Jurkat, Clone E6-1 (cell line): ENCODE data around the gene PMM1. TPM values are rescaled to one million over a fixed set of nuclear protein-coding genes. Genes with fewer than 3 reads are reported as not detected.
"Not testable (repeated sequence)": the region's sequence is repeated elsewhere in the genome, so short reads cannot be mapped to it uniquely, and the experiment has no call there.

Experiments used
- DNase-seq: peaks from one replicate; pipeline ENCODE4 v3.0.0-alpha.2; 2011; ENCODE audit warnings: low read depth, low spot score
- H3K4me3 ChIP-seq: 2 replicates; pipeline ENCODE4 v1.5.1; 2011; ENCODE audit warnings: mild to moderate bottlenecking, low read length, control low read depth, moderate library complexity
- polyA plus RNA-seq: library from polyadenylated mRNA; unstranded; fragments of >200 nt; gene quantifications from one replicate; pipeline ENCODE4 v1.2.1, GENCODE V29; 2012; ENCODE audit warnings: missing spikeins; ENCODE audit not compliant: insufficient read length, insufficient read depth

PMM1 gene
- 34.2 TPM for polyA plus RNA-seq

- H3K4me3 ChIP-seq: peak within 1 kb of the TSS; percentile 85
- DNase-seq: peak; percentile 99
These were observed at the start of gene PMM1 for GRCh38 chr22:41589391-41590241. PMM1 (minus strand) TSS chr22:41589840; CDS start chr22:41589805, 35 bp downstream.

DNA sequence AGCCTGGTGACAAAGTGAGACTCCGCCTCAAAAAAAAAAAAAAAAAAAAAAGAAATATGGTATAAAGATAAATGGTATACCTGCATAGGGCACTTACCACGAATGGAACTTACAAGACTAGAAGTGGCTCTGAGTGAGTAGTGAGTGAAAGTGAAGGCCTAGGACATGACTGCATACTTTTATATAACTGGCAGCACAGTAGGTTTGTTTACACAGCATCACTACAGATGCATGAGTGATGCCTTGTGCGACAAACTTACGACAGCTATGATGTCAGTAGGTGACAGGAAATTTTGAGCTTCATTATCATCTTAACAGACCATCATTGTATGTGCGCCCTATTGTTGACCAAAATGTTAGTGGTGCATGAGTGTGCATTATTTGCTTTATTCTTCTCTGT, 49.1 kb upstream of the PMM1 start:
- DNase-seq: no peak
- no peak overlapping the region for H3K4me3 ChIP-seq

DNA sequence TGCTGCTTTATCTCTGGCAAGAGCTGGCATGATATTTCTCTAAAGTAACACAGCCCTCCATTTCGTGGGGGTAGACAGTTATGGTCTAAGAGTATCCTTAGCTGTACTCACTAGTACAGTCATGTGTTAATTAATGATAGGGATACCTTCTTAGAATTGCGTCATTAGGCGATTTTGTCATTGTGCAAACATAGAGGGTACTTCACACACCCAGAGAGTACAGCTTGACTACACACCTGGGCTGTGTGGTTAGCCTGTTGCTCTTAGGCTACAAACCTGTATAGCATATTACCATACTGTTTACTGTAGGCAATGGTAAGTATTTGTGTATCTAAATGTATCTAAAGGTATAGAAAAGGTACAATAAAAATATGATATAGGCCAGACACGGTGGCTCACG, 48.5 kb upstream of the PMM1 start:
- DNase-seq: no peak
- no peak overlapping the region for H3K4me3 ChIP-seq

- DNase-seq, H3K4me3 ChIP-seq: not testable (repeated sequence)
These were observed 48.0 kb upstream of the PMM1 start for GRCh38 chr22:41637623-41638022.

GRCh38 chr22:41636467-41636866, 46.8 kb upstream of the PMM1 start:
- no peak overlapping the region for H3K4me3 ChIP-seq
- no peak for DNase-seq

GRCh38 chr22:41634610-41635009, 45.0 kb upstream of the PMM1 start:
- H3K4me3 ChIP-seq, DNase-seq: not testable (repeated sequence)

GRCh38 chr22:41631615-41632014, 42.0 kb upstream of the PMM1 start:
- DNase-seq, H3K4me3 ChIP-seq: not testable (repeated sequence)

GRCh38 chr22:41631115-41631514, 41.5 kb upstream of the PMM1 start:
- not testable (repeated sequence) for DNase-seq, H3K4me3 ChIP-seq

GRCh38 chr22:41625577-41625976, 35.9 kb upstream of the PMM1 start:
- no peak for DNase-seq
- H3K4me3 ChIP-seq: no peak overlapping the region

- DNase-seq: no peak
- H3K4me3 ChIP-seq: peak overlapping the region; percentile 96
These were observed 32.2 kb upstream of the PMM1 start for GRCh38 chr22:41621911-41622179.

DNA sequence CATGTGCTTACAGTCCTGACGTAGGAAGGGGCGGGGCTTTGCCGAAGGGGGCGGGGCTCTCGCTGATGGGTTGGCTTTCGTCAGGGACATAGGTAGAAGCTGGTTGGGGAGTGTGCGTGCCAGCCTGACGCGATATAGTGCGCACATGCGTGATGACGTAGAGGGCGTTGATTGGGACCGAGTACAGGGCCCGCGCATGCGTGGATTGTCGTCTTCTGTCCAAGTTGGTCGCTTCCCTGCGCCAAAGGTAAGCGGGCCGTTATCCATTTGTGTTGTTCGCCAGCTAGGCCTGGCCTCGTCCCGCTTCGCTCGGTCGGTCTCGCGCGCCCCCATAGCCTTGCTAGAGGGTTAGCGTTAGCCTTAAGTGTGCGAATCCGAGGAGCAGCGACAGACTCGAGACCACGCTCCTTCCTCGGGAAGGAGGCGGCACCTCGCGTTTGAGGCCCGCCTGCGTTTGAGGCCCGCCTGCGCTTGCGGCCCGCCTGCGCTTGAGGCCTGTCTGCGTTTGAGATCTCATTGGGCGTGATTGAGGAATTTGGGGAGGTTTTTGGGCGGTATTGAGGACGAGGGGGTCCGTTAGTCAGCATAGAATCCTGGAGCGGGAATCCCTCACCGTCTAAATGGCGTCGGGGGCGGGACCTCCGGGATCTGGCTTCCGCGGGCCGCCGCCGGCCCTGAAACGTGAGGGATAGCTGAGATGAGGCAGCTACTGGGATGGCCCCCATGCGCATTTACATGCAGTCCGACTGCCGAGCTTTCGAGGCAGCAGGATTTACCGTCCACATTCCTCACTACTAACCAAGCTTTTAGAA, 31.7 kb upstream of the PMM1 start, which contains the start of gene XRCC6:
Gene XRCC6, plus strand, starts transcription at position 197 of the 812 bp plus-strand sequence. CDS start 710 bp downstream, outside the sequence.
- peak within 1 kb of the TSS; percentile 96 for H3K4me3 ChIP-seq
- peak; percentile 100 for DNase-seq

DNA sequence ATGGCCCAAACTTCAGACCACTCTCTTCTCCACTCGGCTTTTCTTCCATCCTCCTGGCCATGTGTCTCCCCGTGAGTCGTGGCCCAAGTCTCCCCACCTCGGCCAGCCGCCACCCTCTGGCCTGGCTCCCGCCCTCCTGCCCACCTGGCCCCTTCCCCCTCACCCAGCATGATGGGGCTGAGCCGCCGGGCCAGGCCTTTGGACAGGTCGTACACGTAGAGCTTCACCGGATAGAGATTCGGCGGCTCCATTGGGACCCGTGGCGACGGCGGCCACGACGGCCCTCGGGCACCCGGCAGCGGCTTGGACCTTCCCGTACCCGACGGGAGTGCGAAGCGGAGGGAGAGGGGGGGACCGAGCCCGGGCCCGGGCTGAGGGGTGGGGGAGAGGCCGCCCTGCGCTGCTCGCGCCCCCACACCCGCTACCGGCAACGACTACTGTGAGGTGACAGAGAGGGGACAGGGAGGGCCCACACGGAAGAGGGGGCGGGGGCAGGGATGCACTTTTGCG, 31.0 kb upstream of the PMM1 start, which contains the start of gene DESI1:
Gene DESI1, minus strand, starts transcription at position 455 of the 510 bp plus-strand sequence. Its CDS starts 204 bp downstream, at position 251.
- H3K4me3 ChIP-seq: peak within 1 kb of the TSS; percentile 96
- DNase-seq: no peak

DNA sequence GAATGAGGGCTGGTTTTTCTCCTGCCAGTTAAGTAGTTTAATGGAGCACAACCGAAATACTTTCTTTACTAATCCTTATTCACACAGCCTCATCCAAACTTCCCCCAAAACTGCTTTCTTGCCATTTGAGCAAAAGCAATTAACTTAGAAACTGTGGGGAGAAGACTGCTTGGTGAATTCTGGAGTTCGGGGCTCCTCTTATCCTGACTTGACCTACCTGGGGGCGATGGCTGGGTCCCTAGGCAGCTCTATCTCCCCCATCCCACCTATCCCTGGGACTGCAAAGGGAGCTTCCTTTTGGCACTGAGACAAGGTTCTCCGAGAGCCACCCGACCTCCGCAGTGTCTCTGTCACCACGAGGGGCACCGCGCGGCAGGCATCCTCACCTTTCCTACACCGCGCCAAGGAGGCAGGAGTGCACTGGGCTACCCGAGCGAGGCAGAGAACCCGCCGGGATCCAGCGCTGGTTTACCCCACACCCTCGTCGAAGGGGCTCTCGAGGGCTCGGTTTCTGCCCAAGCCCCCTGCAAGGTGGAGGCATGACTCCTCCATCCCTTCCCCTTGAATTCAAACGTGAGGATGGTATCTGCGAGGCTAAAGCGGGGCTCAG, 30.4 kb upstream of the PMM1 start:
- H3K4me3 ChIP-seq: peak overlapping the region; percentile 96
- peak; percentile 11 for DNase-seq

GRCh38 chr22:41613456-41613855, 23.8 kb upstream of the PMM1 start:
- H3K4me3 ChIP-seq: no peak overlapping the region
- DNase-seq: no peak

DNA sequence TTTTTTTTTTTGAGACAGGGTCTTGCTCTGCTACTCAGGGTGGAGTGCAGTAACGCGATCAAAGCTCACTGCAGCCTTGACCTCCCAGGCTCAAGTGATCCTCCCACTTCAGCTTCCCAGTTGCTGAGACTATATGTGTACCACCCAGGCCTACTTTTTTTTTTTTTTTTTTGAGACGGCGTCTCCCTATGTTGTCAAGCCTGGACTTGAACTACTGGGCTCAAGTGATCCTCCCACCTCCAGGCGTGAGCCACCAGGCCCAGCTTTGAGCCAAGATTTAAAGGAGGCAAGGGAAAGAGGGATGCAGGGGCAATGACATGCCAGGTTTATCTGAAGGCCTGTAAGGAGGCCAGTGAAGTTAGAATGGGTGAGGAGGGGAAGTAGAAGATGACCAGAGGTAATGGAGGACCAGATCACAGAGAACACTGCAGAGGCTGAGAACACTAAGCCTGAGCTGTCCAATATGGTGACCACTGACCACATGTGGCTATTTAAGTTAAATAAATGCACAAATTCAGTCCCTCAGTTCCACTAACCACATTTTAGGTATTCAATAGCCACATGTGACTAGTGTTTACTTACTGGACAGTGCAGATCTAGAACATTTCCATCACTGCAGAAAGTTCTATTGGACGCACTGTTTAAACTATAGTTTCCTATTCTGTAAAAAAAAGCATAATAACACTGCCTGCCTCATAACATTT, 23.1 kb upstream of the PMM1 start:
- DNase-seq: no peak
- H3K4me3 ChIP-seq: no peak overlapping the region

DNA sequence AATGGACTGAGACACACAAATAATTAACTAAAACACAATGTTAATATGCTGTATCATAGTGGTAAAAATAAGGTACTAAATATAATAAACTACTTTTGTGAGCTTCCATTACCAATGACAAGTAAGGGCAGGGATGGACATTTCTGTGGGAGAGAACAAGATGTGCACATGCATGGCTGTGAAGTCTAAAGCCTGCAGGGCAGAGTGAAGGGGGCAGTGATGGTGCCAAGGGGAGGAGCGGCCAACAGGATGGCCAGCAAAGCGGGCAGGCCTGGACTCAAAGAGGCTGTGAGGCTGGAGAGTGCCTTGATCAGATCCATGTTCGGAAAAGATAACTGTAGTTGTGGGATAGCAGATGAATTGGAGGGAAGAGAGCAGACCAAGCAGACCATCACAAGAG, 18.7 kb upstream of the PMM1 start:
- no peak overlapping the region for H3K4me3 ChIP-seq
- DNase-seq: no peak

DNA sequence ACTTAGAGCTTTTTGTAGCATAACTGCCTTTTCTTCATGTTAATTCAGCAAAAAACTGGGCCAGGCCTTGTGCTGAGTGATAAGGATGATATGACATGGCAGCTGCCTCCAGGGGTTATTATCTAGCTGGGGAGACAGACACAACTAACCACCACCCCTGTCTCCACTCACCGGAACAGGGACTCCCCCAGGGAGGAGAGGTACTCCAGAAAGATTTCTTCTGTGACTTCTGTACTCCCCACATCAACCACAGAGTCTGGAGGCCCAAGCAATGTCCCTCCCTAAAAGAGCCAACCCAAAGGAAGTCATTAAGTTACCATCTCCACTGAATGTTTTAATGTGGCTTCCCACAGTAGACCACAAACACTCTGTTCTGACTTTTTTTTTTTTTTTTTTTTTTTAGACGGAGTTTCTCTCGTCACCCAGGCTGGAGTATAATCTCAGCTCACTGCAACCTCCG, 14.3 kb upstream of the PMM1 start:
- peak; percentile 91 for DNase-seq
- H3K4me3 ChIP-seq: no peak overlapping the region

DNA sequence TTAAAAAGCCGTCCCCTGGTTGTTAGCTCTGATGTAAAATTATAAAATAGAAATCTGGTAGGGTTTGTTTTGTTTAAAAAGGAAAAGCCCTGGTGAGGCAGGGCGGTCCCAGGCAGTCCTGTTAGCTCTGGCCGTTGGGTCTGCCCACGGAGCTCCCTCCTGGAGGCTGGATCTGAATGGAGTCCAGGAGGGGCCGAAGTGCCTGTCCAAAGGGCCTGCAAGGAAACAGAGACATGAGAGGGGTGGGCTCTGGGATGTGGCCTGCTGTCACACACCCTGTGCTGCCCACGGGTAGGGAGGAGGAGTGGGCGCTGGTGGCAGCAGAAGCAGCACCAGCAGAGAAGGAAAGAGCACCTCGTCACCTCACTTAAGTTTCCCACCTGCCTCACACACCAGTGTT, 11.3 kb upstream of the PMM1 start:
- no peak overlapping the region for H3K4me3 ChIP-seq
- DNase-seq: no peak
